SK-N-MC (cell line): ENCODE data around the gene OR8B2.
"Not testable (repeated sequence)": the region's sequence is repeated elsewhere in the genome, so short reads cannot be mapped to it uniquely, and the experiment has no call there.

ENCODE experiments used
- DNase-seq: peaks from one replicate; pipeline ENCODE4 v3.0.0-alpha.2; 2011; ENCODE audit warnings: low read depth, low spot score
- H3K27ac ChIP-seq: fragments of 200-600 bp; sonication (generic); 2 replicates; pipeline ENCODE4 v1.5.1; 2016; ENCODE audit warnings: mixed run types
- H3K36me3 ChIP-seq: fragments of 200-600 bp; sonication (generic); 2 replicates; pipeline ENCODE4 v1.6.1; 2017; ENCODE audit warnings: antibody characterized with exemption, low read length, mixed read lengths; ENCODE audit not compliant: insufficient read depth
- H3K4me3 ChIP-seq: fragments of 200-600 bp; sonication (generic); 2 replicates; pipeline ENCODE4 v1.5.1; 2016
- H3K9ac ChIP-seq: fragments of 200-600 bp; sonication (generic); 2 replicates; pipeline ENCODE4 v1.8.0; 2017; ENCODE audit warnings: mixed run types, mixed read lengths; ENCODE audit not compliant: insufficient read length
- H3K9me3 ChIP-seq: fragments of 200-600 bp; sonication (generic); 2 replicates; pipeline ENCODE4 v1.6.1; 2017; ENCODE audit warnings: low read depth, mild to moderate bottlenecking, antibody characterized with exemption, low read length, moderate library complexity, mixed read lengths
- EZH2 ChIP-seq: fragments of 200-600 bp; sonication (generic); IDR thresholded peaks from one replicate; pipeline ENCODE4 v1.6.1; 2017; ENCODE audit warnings: antibody characterized with exemption
- FOXP2 ChIP-seq: optimal IDR thresholded peaks from 2 replicates; pipeline ENCODE3; 2011; ENCODE audit warnings: mild to moderate bottlenecking, moderate library complexity; ENCODE audit not compliant: insufficient read depth; ENCODE audit errors: extremely low read length, control extremely low read depth
- POLR2AphosphoS5 ChIP-seq: IDR thresholded peaks from 2 replicates; pipeline ENCODE4 v1.6.1; 2012; ENCODE audit warnings: mild to moderate bottlenecking, low read depth, low read length, borderline replicate concordance

The OR8B2 gene

DNA sequence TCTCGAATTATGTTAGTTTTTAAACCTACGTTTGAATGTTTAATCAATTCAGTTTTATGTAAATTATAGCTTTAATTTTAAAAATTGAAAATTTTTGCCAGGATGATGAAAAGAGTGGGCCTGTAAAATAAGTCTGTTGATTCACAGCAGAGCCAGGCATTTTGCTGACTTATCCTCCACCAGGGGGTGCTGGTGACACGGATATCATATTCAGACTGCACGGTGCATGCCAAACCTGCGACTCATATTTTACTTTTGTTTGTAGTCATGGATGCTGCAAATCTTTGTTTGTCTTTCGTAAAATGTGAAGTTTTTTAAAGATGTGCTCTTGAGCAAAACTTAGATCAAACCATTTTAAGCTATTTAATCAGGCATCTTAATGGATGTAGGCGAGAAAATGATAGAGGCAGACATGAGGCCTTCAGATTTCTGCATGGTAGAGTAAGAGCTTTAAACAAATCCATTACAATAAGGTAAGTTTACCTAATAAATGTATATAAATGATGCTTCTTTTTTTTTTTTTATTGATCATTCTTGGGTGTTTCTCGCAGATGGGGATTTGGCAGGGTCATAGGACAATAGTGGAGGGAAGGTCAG lies 18.1 kb upstream of the OR8B2 start:
- no peaks in the 10 kb centered on the region for H3K36me3 ChIP-seq
- H3K9ac ChIP-seq: no peak overlapping the region
- no peak overlapping the region for H3K4me3 ChIP-seq

DNA sequence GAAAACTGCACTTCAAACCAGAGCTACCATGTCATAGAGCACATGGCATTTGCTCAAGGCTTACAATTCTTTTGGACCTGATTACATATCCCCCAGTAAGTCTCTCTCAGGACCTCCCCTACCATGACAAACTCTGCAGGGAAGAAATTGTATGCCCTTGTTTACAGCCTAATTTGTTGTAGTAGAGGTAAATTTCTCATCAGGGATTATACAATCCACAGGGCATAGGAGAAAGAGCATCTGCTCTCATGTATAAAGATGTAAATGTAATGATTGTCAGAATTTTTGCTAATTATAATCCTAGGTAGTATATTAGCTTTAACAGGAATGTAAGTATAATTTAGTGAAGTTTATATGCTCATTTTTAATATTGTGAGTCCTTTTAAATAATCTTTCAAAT lies 14.6 kb upstream of the OR8B2 start, which contains the start of gene OR8B3:
TSS of gene OR8B3 (minus strand) at position 101 of the 400 bp plus-strand sequence. CDS start 1,673 bp downstream, outside the sequence.
- no peak for TF ChIP-seq POLR2AphosphoS5
- TF ChIP-seq EZH2: no peak
- TF ChIP-seq FOXP2: no peak
- H3K4me3 ChIP-seq: no peak within 1 kb of the TSS
- no peak within 1 kb of the TSS for H3K27ac ChIP-seq
- no peak for DNase-seq
- H3K9me3 ChIP-seq: no peaks in the 10 kb centered on the region
- H3K36me3 ChIP-seq: no peaks in the 10 kb centered on the region
- H3K9ac ChIP-seq: no peak within 1 kb of the TSS

More for the DNA sequence above, 18.1 kb upstream of the OR8B2 start:
- no peak for TF ChIP-seq EZH2
- TF ChIP-seq POLR2AphosphoS5: no peak
- no peak for TF ChIP-seq FOXP2
- Histone ChIP-seq H3K9me3 (no peaks in the 10 kb centered on the region), H3K27ac (no peak overlapping the region)
- no peak for DNase-seq

DNA sequence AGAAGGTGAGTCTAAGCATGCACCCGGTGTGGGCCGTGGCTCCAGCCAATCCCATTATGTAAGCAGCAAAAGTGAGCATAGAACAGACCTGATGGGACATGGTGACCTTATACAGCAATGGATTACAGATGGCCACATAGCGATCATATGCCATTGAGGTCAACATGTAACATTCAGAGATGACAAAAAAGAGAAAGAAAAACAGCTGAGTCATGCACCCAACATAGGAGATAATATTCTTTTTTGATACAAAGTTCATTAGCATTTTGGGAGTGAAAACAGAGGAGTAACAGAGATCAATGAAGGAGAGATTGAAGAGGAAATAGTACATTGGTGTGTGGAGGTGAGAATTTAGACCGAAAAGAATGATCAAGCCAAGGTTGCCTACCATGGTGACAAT lies 12.5 kb upstream of the OR8B2 start:
- not testable (repeated sequence) for H3K9me3 ChIP-seq, H3K36me3 ChIP-seq, DNase-seq, H3K9ac ChIP-seq, H3K27ac ChIP-seq, H3K4me3 ChIP-seq

- TF ChIP-seq POLR2AphosphoS5 (no peak), FOXP2 (no peak), EZH2 (no peak)
- H3K9me3 ChIP-seq: no peaks in the 10 kb centered on the region
Measured at GRCh38 chr11:124394408-124394807, 10.1 kb upstream of the OR8B2 start.

DNA sequence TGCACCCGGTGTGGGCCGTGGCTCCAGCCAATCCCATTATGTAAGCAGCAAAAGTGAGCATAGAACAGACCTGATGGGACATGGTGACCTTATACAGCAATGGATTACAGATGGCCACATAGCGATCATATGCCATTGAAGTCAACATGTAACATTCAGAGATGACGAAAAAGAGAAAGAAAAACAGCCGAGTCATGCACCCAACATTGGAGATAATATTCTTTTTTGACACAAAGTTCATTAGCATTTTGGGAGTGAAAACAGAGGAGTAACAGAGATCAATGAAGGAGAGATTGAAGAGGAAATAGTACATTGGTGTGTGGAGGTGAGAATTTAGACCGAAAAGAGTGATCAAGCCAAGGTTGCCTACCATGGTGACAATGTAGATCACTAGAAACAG lies 1.4 kb downstream of the OR8B2 start:
- H3K4me3 ChIP-seq, H3K36me3 ChIP-seq, H3K9ac ChIP-seq, DNase-seq, H3K9me3 ChIP-seq, H3K27ac ChIP-seq: not testable (repeated sequence)

More at GRCh38 chr11:124394408-124394807, 10.1 kb upstream of the OR8B2 start:
- Histone ChIP-seq H3K27ac (no peak overlapping the region), H3K36me3 (no peaks in the 10 kb centered on the region), H3K9ac (no peak overlapping the region), H3K4me3 (no peak overlapping the region)
- DNase-seq: no peak

GRCh38 chr11:124380585-124380984 lies 3.7 kb downstream of the OR8B2 start:
- DNase-seq: no peak
- H3K36me3 ChIP-seq: no peaks in the 10 kb centered on the region
- H3K4me3 ChIP-seq: no peak overlapping the region
- TF ChIP-seq FOXP2 (no peak), EZH2 (no peak), POLR2AphosphoS5 (no peak)
- H3K9me3 ChIP-seq: no peaks in the 10 kb centered on the region
- no peak overlapping the region for H3K27ac ChIP-seq
- H3K9ac ChIP-seq: no peak overlapping the region

DNA sequence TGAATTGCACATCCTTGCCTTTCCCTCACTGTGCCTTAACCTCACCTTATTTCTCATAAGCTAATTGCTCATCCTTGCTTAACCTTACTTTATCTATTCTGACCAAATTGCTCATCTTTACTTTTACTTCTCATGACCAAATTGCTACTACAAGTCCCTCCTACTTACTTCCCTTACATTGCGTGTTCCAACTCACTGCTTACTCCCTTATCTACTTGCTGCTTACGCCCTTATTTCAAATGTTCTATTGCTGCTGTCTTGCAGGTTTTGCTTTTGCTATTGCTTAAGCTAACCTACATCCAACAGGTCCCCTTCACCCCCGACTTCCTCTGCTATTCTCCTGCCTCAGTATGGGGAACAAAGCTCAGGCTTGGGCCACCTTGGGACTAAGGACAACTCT lies 8.0 kb downstream of the OR8B2 start:
- Histone ChIP-seq H3K36me3 (no peaks in the 10 kb centered on the region), H3K4me3 (no peak overlapping the region), H3K27ac (no peak overlapping the region), H3K9ac (no peak overlapping the region), H3K9me3 (no peaks in the 10 kb centered on the region)
- no peak for TF ChIP-seq POLR2AphosphoS5
- TF ChIP-seq EZH2: no peak
- no peak for TF ChIP-seq FOXP2
- no peak for DNase-seq

DNA sequence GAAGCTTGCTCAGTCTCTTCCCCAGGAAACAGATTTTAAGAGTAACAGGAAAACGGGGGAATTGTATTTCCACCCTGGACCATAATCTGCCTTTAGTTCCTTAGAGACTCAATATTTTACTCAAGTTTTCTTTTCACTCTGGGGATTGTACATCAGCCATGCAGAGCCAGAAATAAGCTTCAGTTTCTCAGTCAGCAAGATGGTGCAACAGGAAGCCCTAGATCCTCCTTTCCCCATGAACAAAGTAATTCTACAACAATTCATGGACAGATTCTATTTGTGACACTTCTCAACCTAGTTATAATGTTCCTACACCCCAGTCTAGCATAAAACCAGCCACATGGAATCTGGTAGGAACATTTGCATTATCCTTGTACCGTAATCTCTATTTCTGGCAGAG lies 24.7 kb downstream of the OR8B2 start:
- H3K4me3 ChIP-seq: no peak overlapping the region
- no peaks in the 10 kb centered on the region for H3K36me3 ChIP-seq
- H3K9me3 ChIP-seq: no peaks in the 10 kb centered on the region
- no peak for DNase-seq
- no peak overlapping the region for H3K9ac ChIP-seq
- TF ChIP-seq FOXP2: no peak
- no peak overlapping the region for H3K27ac ChIP-seq

DNA sequence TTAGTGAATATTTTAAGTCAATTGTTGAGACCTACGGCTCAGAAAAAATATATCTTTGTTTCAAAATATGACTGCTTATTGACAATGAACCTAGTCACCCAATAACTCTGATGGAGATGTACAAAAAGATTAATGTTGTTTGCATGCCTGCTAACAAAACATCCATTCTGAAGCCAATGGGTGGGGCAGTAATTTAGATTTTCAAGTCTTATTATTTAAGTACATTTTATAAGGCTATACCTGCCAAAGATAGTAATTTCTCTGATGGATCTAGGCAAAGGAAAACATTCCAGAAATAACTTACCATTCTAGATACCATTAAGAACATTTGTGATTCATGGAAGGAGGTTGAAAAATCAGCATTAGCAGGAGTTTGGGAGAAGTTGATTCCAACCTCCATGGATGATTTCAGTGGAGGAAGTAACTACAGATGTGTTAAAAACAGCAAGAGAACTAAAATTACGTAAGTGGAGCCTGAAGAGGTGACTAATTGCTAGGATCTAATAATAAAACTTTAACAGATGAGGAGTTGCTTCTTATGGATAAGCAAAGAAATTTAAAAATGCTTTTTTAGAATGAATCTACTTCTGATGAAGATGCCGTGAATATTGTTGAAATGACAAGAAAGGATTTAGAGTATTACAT lies 37.9 kb downstream of the OR8B2 start:
- Histone ChIP-seq H3K36me3 (no peaks in the 10 kb centered on the region), H3K9me3 (no peaks in the 10 kb centered on the region), H3K9ac (no peak overlapping the region), H3K27ac (no peak overlapping the region), H3K4me3 (no peak overlapping the region)
- DNase-seq: no peak
- TF ChIP-seq EZH2 (no peak), FOXP2 (no peak), POLR2AphosphoS5 (no peak)
